OCI-LY3 (cell line): ENCODE measurements around the gene GALNT16.

Source experiments
- H2AFZ ChIP-seq: fragments of 200-600, 300-600 bp; shearing (Covaris generic); 2 replicates; pipeline ENCODE4 v1.6.0; 2014; ENCODE audit warnings: antibody characterized with exemption, low read depth, low read length
- H3K27ac ChIP-seq: fragments of 200-600, 300-600 bp; sonication (generic); 2 replicates; pipeline ENCODE4 v1.5.1; 2014; ENCODE audit warnings: mild to moderate bottlenecking, low read length, moderate library complexity, mixed read lengths
- H3K27me3 ChIP-seq: fragments of 200-600, 300-600 bp; sonication (generic); 2 replicates; pipeline ENCODE4 v1.6.1; 2014; ENCODE audit warnings: low read depth, low read length, mixed read lengths
- H3K36me3 ChIP-seq: fragments of 200-600, 300-600 bp; sonication (generic); replicated peaks from 2 replicates; pipeline ENCODE3; 2014; ENCODE audit warnings: low read depth, low read length, mixed read lengths
- H3K4me1 ChIP-seq: fragments of 300-600, 200-600 bp; sonication (generic); 2 replicates; pipeline ENCODE4 v1.6.1; 2014; ENCODE audit warnings: low read length, mixed read lengths
- H3K4me2 ChIP-seq: fragments of 200-600, 300-600 bp; sonication (generic); 2 replicates; pipeline ENCODE4 v1.6.1; 2014; ENCODE audit warnings: low read length, mixed read lengths
- H3K4me3 ChIP-seq: fragments of 300-600, 200-600 bp; sonication (generic); 2 replicates; pipeline ENCODE4 v1.5.1; 2014; ENCODE audit warnings: antibody characterized with exemption, mild to moderate bottlenecking, low read length, moderate library complexity
- H3K79me2 ChIP-seq: fragments of 300-600, 200-600 bp; shearing (Covaris generic); 2 replicates; pipeline ENCODE4 v1.6.1; 2014; ENCODE audit warnings: mild to moderate bottlenecking, low read length, mixed read lengths
- H3K9ac ChIP-seq: fragments of 300-600, 200-600 bp; shearing (Covaris generic); 2 replicates; pipeline ENCODE4 v1.6.0; 2014; ENCODE audit warnings: mild to moderate bottlenecking, low read length, moderate library complexity
- H3K9me3 ChIP-seq: fragments of 200-600, 300-600 bp; shearing (Covaris generic); 2 replicates; pipeline ENCODE4 v1.6.1; 2014; ENCODE audit warnings: low read length, mixed read lengths; ENCODE audit not compliant: insufficient read depth
- H4K20me1 ChIP-seq: fragments of 200-600, 300-600 bp; sonication (generic); 2 replicates; pipeline ENCODE4 v1.6.1; 2016; ENCODE audit warnings: low read length, mixed read lengths; ENCODE audit not compliant: insufficient read depth
- CTCF ChIP-seq: fragments of 200-600, 300-600 bp; sonication (generic); IDR thresholded peaks from 2 replicates; pipeline ENCODE4 v1.5.1; 2014; ENCODE audit warnings: antibody characterized with exemption, low read length, low read depth
- EZH2phosphoT487 ChIP-seq: fragments of 200-600 bp; shearing (Covaris generic); IDR thresholded peaks from 2 replicates; pipeline ENCODE4 v1.6.1; 2018; ENCODE audit warnings: antibody characterized with exemption, mixed run types, low read depth

Gene GALNT16

GRCh38 chr14:69261761-69262331, 1.9 kb downstream of the GALNT16 start:
- Histone ChIP-seq H3K27me3 (peaks cover 18% of the 10 kb centered on the region), H4K20me1 (no peaks in the 10 kb centered on the region), H3K79me2 (no peaks in the 10 kb centered on the region), H3K27ac (no peak overlapping the region), H3K4me2 (peak overlapping the region; percentile 87), H2AFZ (no peak overlapping the region), H3K9me3 (no peaks in the 10 kb centered on the region), H3K36me3 (no peaks in the 10 kb centered on the region), H3K9ac (no peak overlapping the region; the same call in 1 of the 2 replicates), H3K4me1 (peaks cover 19% of the 10 kb centered on the region), H3K4me3 (peak overlapping the region; percentile 73)
- no peak for TF ChIP-seq CTCF
- TF ChIP-seq EZH2phosphoT487, result no peak

- H3K4me2 ChIP-seq, result no peak overlapping the region
- no peaks in the 10 kb centered on the region for H3K36me3 ChIP-seq
- H2AFZ ChIP-seq, result no peak overlapping the region
- peaks cover 19% of the 10 kb centered on the region for H3K4me1 ChIP-seq
- H3K27ac ChIP-seq, result no peak overlapping the region
- no peak overlapping the region for H3K4me3 ChIP-seq
- H3K27me3 ChIP-seq, result peaks cover 18% of the 10 kb centered on the region
- H4K20me1 ChIP-seq, result no peaks in the 10 kb centered on the region
- H3K9me3 ChIP-seq, result no peaks in the 10 kb centered on the region
- no peak overlapping the region for H3K9ac ChIP-seq
- TF ChIP-seq EZH2phosphoT487 (no peak), CTCF (no peak)
- no peaks in the 10 kb centered on the region for H3K79me2 ChIP-seq
These were observed 2.6 kb downstream of the GALNT16 start for GRCh38 chr14:69262516-69262915.

GRCh38 chr14:69263364-69263763, 3.4 kb downstream of the GALNT16 start:
- Histone ChIP-seq H3K4me3 (peak overlapping the region; percentile 74), H3K27ac (no peak overlapping the region), H3K79me2 (no peaks in the 10 kb centered on the region), H3K9me3 (no peaks in the 10 kb centered on the region), H3K4me2 (peak overlapping the region; percentile 86), H3K27me3 (peaks cover 18% of the 10 kb centered on the region), H3K9ac (peak overlapping the region; percentile 35; the same call in 1 of the 2 replicates), H3K4me1 (peaks cover 19% of the 10 kb centered on the region), H2AFZ (peak overlapping the region; percentile 65; the same call in 1 of the 2 replicates), H3K36me3 (no peaks in the 10 kb centered on the region), H4K20me1 (no peaks in the 10 kb centered on the region)
- TF ChIP-seq CTCF (no peak), EZH2phosphoT487 (no peak)

- Histone ChIP-seq H3K9ac (peak overlapping the region; percentile 35), H3K4me2 (peak overlapping the region; percentile 86), H3K4me1 (peaks cover 19% of the 10 kb centered on the region), H3K27ac (no peak overlapping the region), H3K36me3 (no peaks in the 10 kb centered on the region), H3K27me3 (peaks cover 18% of the 10 kb centered on the region), H3K4me3 (peak overlapping the region; percentile 74), H4K20me1 (no peaks in the 10 kb centered on the region), H3K79me2 (no peaks in the 10 kb centered on the region), H3K9me3 (no peaks in the 10 kb centered on the region), H2AFZ (peak overlapping the region; percentile 65)
- no peak for TF ChIP-seq CTCF
- no peak for TF ChIP-seq EZH2phosphoT487
These were observed 3.8 kb downstream of the GALNT16 start for GRCh38 chr14:69263771-69264170.
